GM21717 (cell line): ENCODE data around the gene SUCLA2.
"Not testable (repeated sequence)": the region's sequence is repeated elsewhere in the genome, so short reads cannot be mapped to it uniquely, and the experiment has no call there.

ENCODE experiments used
- ATAC-seq: cut with Tn5 transposase; IDR thresholded peaks from one replicate; pipeline ENCODE4 v1.9.1; 2021; ENCODE audit warnings: mild to moderate bottlenecking, moderate library complexity; ENCODE audit not compliant: unreplicated experiment

The SUCLA2 gene

DNA sequence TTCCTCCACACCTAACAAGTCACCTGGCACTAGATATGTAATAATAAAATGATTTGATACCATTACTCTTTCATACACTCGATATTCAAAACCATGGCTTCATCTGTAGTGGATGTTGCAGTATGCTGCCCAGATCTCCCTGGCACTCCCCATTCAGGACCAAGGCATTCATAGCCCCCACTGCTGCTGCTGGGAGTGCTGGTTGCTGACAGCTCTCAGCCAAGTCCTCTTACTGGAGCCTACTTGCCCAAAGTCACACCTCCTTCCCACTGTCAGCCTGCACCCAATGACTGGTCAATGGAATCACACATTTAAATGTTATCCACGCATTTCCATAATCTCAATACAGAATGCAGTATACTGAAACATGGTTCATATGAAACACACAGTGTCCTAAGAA lies 3.7 kb downstream of the SUCLA2 start:
- no peak for ATAC-seq

DNA sequence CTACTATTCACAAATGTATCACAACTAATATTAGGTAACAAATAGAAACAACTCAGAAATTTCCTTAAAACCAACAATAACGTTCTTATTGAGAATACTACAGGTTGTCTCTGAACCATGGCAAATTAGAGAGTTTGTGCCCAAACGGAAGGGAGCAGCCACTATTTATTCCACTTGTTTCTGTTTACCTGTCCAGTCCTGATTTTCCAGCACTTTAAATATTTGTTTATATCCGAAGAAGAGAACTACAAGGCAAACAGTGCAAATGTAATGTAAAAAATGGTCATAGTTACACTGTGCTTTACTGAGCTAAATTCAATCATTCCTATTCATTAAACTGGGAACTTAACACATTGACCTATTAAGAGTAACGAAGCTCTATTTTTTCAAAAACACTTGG lies 9.2 kb downstream of the SUCLA2 start:
- ATAC-seq = no peak

DNA sequence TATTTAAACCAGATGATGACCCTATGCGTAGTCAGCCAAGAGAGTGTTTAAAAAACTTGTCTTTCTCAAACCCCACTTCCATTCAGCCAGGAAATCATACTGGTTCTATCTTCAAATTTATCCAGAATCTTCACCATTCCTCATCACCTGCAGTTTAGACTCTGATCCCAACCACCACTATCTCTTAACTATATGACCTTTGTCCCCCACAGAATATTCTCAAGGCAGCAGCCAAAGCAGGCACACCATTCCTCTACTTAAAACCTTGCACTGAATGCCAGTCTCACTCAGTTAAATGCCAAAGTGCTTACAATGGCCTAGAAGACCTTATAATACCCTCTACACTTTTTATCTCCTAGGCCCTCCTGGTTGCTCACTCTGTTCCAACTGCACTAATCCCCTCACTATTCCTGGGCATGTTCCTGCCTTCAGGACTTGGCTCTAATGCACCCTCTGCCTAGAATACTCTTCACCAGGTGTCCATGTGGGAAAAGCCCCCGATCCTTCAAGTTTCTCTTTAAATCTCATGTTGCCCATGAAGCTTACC lies 10.1 kb downstream of the SUCLA2 start:
- ATAC-seq = no peak

DNA sequence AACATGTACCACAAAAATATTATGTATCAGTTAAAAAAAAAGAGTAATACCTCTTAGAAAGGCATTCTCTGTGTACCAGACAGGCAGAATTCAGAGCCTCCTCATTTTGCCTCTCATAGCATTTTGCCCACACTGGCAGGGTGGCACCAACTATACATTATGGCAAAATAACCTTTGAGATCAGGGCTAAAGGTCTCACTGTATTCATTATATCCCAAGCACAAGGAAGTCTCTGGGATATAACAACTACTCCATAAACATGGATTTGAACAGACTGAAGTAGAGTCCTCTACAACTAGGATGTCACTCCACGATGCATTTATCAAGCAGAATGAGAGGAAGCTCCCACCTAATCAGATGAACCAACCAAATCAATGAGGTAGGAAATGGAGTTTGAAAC lies 10.6 kb downstream of the SUCLA2 start:
- no peak for ATAC-seq

DNA sequence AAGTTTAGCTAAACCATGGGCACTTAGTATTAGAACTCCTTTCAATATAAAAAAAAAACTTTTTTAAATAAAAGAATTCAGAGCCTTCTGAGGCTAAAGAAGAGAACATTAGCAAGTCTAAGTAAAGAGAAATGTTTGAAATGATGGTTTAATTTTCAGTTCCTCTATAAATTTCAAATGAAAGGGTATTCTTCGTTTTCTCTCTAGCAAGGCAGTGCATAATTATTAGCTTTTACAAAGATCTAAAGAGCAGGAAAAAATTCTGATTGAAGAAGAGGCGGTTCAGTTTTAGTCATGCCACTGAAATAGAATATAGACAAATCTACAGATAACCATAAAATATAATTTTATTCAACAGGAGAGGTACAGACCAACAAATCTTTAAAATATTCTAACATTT lies 18.0 kb downstream of the SUCLA2 start:
- ATAC-seq = no peak

DNA sequence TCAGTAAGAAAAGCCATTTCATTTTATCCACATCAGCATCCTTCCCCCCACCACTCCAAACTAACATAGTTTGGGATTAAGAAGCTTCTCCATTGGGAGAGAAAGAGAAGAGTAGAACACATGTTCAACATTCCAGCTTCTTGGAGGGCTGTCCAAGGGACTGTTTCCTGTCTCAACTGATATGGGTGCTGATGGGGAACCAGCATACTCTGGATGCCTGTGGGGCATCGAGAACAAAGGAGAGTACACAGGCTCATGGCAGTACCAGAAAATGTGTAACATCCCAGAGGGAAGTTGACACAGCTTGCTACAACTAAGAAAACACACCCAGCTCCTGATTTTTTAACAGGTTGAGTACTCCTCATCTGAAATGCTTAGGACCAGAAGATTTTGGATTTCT lies 24.7 kb downstream of the SUCLA2 start:
- no peak for ATAC-seq

DNA sequence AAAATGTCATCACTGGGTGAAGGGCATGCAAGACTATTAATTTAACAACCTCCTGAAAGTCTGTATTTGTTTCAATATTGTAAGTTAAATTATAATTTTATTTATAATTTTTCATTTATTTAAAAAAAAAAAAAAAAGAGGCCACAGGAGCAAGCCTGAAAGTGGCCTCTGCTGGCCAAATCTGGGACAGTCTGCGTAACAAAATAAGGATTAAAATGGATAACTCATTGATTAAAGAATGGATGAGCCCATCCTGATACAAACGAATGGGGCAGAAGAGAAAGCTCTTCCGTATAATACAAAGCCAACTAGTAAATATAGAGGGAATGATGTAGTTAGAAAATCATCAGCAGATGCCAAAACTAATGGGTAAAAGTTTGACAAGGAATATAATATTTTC lies 36.2 kb downstream of the SUCLA2 start:
- ATAC-seq = no peak

DNA sequence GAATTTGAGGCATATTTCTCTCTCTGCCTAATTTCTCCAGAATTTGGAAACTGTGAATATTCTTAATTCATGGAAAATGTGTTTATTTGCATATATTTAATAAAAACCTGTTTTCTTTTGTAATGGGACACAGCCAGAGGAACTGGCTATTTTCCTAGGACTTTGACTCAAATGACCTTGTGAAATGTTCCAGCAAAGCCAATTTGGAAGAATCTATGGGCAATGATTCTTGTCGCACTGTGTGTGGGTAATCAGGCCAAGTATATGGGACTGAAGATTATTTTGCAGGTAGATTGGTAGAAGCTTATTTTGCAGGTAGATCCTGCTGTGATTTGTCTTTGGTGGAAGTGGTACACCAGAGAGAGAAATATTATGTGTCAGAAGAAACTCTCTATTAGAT lies 38.8 kb downstream of the SUCLA2 start:
- ATAC-seq = no peak

DNA sequence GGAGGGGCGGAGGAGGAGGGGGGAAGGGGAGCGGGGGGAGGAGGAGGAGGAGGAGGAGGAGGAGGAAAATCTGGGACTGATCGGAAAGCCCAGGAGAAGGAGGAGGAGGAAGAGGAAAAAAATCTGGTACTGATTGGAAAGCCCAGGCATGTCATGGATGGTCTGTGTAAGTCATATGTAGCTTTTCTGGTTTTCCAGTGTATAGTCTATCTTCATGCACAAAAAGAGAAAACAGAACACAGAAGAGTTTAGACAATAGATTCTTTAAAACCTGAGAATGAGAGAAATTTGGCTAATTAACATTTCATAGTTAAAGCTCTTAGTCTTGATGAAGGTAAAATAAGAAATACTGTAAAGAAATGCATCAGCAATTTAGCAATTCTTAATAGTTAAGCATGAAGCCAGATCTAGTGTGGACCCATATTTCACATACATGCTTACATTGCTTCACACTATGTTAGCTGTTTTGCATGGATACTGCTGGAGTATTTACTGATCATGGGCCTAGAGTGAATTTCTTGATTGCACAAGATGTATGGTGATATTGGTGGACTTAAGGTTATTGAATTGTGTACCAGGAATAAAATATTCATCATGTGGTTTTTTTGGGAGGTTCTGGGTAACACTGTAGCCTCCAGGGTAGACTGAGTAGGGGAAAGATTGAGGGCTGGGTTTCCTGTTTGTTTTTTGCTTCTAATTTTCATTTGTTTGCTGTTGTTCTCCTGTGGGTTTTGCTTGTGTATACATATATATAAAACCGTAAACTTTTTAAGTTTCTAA lies 41.4 kb downstream of the SUCLA2 start:
- no peak for ATAC-seq

DNA sequence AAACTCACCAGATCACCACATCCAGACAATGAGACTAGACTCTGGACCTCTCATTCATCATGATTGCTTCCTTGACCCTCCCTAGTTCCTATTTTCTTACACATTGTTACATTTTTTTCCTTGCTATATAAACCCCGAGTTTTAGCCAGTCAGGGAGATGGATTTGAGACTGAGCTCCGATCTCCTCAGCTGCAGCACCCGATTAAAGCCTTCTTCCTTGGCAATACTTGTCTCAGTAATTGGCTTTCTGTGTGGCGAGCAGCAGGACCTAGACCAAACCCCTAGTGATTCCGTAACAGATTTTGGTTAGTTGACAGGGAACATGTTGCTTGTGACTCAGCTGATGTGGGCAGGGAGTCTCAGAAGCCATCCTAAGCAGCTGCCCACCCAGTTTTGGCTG lies 44.0 kb downstream of the SUCLA2 start:
- no peak for ATAC-seq

DNA sequence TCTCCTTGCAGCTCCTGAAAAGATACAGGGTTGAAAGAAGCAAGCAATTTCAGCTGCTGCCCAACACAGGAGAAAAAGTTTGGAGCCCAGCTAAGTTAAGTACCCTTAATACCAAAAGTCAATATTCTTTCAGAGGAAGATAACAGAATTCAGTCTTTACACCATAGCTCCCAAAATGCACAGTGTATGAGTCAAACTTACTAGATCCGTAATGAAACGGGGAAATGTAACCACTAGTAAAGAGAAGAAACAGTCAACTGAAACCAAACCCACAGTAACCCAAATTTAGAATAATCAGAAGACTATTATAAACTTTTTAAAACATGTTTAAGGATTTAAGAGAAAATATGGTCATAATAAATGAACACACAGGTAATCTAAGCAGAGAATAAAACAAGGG lies 45.2 kb downstream of the SUCLA2 start:
- ATAC-seq = no peak

DNA sequence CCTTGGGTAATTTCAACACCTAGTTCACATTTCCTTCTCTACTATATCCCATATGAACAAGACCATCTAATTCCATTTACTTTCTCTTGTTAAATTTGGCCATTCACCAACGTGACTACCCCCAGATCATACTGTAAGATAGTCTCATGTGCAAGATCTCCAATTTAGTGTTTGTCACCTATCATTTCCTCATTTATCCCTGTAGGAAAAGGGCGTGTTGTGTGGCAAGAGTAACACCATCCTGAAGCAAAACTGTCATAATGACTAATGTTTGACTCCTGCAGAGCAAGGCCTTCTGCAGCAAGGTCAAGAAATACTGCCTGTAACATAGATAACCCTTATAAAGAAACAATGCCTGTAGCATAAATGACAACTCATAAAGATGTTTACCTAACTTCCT lies 51.3 kb downstream of the SUCLA2 start:
- ATAC-seq = no peak

DNA sequence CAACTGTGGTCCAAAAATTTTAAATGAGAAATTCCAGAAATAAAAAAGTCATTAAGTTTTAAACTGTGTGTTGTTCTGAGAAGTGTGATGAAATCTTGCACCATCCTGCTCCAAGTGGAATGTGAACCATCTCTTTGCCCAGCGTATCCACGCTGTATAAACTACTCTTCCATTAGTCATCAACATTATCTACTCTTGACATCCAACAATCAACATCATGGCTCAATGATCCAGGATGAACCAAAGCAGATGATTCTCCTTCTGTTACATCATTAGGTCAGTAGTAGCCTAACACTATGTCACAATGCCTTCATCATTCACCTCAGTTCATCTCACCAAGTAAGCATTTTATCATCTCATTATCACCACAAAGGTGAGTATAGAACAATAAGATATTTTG lies 55.3 kb downstream of the SUCLA2 start:
- no peak for ATAC-seq

DNA sequence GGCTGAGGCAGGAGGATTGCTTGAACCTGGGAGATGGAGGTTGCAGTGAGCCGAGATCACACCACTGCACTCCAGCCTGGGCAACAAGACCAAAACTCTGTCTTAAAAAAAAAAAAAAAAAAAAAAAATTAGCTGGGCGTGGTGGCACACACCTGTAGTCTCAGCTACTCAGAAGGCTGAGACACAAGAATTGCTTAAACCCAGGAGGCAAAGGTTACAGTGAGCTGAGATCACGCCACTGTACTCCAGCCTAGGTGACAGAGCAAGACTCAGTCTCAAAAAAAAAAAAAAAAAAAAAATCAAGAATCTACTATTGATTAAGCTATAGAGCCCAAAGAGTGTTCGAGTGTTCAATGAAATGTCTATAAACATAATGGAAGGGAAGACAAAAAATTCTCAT lies 55.9 kb downstream of the SUCLA2 start:
- not testable (repeated sequence) for ATAC-seq

DNA sequence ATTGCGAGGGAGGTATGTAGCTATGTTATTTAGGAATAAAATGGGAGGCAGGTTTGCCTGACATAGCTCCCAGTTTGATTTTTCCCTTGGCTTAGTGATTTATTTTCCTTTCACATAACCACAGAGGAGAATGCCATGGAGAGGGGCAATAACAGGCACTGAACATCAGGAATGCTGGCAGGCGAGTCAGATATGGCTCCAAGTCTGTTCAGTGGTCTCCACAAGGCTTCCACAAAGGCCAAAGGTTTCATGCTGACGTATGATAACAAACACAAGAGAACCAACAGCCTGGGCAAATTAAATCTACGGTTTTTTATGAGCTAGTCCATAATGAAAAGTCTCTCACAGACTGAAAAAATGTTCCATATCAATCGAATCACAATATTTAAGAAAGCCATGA lies 66.7 kb downstream of the SUCLA2 start:
- no peak for ATAC-seq

DNA sequence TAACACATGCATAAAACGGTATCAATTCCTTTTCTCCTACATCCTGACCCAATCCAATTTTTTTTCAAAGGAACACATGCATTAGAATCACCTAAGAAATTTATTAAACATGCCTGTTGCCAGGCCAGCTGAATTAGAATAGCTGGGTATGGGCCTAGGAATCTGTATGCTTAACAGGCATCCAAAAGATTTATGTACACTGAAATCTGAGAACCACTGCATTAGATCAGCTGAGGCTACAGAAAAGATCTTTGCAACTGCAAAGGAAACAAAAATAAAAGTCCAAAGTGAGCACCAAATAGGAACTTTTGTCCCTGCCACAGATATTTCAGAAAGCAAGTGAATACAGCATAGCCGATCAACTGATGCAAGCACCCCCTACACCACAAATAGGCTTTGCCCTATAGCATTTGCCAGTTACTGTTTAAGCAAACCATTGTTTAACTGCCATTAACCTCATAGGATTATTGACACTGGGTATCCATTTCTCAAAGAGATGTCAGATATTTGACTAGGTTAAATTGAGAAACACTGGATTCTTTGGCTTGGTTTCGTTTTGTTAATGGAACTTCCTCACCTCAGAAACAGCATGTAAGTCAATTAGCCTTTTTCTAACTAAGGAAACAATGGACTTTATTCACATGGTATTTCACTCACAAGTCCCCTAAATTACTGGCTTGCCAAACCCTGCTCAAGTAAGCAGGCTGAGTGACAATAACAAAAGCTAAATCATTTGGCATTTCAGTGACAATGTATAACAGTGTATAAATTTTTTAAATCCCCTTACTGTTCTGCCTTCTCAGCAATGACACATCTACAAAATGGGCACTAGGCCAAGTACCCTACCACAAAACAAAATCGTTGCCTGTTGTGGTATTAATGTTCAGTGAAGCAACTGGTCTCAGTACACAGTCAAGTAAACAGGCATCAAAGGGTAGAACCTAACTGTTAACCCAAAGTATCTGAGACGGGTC lies 67.8 kb downstream of the SUCLA2 start:
- ATAC-seq = no peak

DNA sequence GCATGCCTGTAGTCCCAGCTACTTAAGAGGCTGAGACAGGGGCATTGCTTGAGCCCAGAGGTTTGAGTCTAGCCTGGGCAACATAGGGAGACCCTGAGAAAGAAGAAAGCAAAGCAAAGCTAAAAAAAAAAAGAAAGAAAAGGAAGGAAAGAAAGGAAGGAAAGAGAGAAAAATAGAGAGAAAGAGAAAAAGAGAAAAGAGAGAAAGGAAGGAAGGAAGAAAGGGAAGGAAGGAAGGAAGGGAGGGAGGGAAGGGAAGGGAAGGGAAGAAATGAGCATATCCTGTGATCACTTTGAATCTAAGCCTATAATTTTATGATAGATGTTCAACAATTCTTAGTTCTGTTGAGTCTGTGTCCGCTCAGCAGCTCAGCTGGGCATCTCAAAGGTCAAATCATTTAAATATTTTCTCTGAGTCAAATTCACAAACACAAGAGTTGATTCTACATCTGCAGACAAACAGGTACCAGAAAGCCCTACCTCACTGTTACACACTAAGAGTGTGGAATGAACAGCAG lies 70.4 kb downstream of the SUCLA2 start:
- no peak for ATAC-seq

DNA sequence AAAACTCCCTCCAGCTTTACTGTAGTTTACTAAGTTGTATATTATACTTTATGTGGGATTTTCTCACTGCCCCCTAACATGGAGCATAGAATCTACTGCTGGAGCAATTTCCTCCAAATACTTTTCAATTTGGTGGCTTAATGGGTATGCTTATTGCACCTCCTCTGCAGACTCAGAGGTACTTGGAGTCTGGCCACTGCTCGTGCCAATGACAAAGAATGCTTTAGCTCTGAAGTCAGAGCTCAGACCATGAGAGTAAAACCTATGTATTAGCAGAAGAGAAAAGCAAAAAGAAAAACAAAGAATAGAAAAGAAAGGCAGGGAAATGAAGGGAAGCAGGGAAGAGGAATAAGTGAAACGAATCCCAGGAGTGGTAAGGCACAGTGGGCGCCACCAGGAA lies 71.9 kb downstream of the SUCLA2 start:
- no peak for ATAC-seq

DNA sequence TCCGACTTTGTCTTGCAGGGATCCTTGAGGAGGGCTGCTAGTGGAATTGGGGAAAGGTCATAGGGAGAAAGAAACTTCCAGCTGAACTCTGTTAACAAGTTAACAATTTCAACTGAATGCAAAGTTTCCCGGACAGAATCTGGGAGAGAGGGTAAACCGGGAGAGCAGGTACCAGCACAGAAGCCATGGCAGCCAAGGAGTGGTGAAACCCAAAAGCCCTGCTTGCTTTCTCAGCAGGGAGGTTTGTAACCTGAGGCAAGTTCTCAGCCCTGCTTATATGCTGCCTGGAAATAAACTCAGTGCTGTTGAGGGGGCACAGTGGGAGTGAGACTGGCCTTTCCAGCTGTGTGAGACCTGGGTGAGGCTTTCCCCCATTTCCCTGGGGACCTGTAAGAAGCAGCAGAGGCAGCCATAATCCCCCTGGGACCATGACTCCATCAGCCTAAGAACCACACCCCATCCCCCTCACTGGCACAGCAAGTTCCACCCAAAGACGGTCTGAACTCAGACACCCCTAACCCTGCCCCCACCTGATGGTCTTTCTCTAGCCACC lies 84.0 kb downstream of the SUCLA2 start:
- no peak for ATAC-seq

DNA sequence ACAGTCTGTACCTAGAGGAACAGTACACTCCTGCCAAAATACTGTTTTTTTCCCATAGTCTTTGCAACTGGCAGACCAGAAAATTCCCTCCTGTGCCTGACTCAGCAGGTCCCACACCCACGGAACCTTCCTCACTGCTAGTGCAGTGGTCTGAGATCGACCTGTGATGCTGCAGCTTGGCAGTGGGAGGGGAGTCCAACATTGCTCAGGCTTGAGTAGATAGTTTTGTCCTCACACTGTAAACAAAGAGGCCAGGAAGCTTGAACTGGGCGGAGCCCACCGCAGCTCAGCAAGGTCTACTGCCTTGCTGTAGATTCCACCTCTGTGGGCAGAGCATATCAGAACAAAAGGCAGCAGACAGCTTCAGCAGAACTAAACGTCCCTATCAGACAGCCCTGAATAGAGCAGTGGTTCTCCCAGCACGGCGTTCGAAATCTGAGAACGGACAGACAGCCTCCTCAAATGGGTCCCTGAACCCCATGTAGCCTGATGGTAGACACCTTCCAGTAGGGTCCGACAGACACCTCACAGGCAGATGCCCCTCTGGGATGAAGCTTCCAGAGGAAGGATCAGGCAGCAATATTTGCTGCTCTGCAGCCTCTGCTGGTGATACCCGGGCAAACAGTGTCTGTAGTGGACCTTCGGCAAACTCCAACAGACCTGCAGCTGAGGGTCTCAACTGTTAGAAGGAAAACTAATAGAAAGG lies 92.7 kb downstream of the SUCLA2 start:
- no peak for ATAC-seq

DNA sequence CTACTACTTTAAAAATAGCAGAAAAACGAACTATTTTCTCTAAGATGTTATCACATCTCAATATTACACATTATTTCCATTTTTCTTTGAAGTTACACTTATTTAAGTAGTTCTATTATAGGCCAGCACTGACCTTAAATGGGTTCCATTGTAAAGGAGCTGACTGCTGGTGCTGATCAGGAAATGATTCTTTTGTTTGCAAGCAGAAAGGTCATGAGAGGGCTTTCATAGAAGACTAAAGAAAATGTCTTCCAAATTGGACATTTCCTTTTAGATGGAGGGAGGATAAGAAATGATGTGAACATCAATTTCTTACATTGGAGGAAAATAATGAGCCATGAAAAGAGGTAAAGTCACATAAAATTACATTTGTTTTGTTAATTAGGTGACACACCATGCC lies 96.2 kb downstream of the SUCLA2 start:
- no peak for ATAC-seq
